HG03342 (cell line): ENCODE measurements around the gene API5.
"Not testable (repeated sequence)": the region's sequence is repeated elsewhere in the genome, so short reads cannot be mapped to it uniquely, and the experiment has no call there.

Source experiments
- ATAC-seq: cut with Tn5 transposase; IDR thresholded peaks from one replicate; pipeline ENCODE4 v1.9.1; 2021; ENCODE audit warnings: mild to moderate bottlenecking, moderate library complexity; ENCODE audit not compliant: unreplicated experiment

API5 gene

DNA sequence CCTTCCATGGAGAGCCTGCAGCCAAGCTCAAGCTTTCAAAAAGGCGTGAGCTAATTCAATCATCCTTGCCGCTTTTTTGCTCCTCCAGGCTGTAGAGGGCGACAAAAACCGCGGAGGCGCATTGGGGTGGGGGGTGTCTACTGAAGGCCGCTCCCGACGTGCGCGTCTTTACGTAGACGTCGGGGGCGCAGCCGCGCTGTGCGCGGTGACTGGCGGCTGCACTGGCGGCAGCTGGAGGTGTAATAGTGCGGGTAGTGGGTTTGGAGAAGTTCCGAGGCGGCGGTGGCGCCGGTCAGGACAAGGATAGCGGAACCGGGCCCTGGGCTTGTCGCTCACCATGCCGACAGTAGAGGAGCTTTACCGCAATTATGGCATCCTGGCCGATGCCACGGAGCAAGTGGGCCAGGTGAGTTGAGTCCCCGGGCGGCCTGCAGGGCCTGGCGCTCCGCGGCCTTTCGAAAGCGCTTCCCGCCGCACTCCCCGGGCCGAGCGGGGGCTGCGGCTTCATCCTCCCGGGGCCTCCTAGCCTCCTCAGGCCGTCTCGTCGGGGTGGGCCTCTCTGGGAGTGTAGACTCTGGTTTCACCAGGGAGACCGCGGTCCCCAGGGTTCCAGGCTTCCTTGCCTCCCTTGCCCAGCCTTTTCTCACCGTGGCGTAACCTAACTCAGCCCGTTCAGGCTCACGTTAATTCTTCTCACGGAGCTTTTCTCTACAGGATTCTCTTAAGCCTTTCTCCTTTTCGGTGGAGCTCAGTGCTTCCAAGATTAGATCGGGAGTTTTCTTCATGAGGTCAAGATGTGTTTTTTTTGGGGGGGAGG is at the start of gene API5:
Gene API5 (plus strand): TSS at position 206 of the 817 bp plus-strand sequence. CDS start 132 bp downstream, at position 338.
- peak; percentile 98 for ATAC-seq

DNA sequence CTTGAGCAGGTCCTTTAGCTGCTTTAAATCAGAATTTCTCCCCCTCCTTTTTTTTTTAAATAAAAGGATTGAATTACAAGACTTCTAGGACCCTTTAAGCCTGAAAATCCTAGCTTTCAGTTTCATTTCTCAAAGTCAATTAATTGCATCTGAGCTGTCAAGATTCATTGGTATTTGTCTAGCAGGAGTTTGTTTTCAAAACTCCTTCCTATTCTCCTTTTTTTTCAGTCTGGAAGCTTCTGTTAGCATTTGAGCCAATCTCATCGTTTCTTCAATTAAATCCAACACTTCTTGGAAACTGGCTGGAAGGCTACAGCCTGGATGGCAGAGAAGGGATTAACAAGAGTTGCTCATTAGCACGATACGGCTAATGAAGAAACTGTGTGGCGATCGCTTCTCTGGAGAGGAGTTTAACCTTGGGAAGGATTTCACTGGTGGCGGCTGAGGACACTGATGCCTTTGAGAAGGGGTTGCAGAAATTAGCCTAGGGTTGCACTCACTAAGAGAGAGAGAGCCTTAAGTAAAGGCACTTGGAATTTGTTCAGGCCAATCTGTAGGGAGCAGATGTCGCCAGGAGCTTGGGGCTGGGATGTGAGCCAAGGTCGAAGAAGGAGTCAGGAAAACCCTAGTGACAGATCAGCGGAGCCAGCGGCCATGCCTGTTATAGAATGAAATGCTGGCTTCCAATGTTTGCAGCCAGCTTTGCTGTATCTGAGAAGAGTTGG is 43.8 kb upstream of the API5 start:
- ATAC-seq = no peak

DNA sequence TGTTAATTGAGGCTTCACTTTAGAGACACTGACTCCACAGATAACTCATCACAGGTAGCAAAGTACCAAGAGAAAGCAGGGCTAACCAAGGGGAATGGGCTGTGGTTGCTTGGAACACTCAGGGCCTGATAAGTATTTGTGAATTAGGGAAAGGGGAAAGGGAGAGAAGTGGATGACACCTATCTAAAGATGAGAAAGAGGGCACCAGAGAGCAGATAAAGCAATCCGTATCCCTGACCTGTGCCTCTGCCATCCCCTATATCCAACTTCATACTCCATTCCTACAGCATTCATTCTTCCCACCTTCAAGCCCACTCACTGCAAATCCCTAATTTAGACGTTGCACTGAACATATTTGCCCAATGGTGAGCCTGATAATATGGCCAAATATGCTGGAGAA is 43.0 kb upstream of the API5 start:
- no peak for ATAC-seq

DNA sequence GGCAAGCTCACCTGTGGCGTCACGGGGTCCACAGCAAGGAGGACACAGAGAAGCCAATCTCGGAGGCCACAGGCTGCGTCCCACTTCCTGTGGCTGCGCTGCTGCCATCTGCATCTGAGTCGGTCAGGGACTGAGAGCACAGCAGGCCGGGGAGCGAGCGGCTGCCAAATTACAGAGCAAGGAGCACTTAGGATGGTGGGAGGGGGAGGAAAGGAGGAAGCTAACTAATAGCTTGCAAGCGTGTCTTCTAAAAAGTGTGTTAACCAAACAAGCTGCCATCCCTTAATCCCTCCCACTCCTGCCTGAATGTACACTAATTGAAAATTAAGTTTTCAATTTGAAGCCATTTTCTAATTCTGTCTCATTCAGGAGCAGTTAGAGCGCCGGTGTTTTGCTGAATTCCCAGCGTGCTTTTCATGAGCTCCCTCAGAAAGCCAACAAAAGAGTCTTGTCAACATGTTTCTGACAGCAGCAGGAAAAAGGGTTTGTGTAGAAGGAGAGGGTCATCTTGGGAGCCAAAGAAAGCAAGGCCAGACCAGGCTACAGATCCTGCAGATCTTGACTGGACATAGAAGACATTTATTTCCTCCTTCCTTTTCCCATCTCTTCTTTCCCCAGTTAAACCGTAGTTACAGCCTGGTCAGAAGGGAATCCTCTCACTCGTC is 42.4 kb upstream of the API5 start:
- ATAC-seq = no peak

DNA sequence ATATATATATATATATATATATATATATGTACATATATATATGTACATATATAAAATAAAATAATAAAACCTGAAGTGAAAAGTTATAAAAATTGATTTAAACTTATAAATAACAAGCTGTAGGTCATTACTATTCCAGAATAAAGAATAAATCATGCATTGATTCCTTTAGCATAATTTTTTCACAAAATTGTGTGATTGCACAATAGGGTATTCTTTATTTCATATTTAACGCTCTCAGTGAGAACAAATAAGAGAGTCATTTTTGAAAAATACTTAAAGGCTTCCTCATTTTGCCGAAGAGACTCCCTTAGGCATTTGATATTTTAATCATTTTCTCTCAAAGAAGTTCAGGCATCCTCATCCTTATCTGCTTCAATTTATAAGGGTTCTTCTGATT is 41.3 kb upstream of the API5 start:
- ATAC-seq = no peak

DNA sequence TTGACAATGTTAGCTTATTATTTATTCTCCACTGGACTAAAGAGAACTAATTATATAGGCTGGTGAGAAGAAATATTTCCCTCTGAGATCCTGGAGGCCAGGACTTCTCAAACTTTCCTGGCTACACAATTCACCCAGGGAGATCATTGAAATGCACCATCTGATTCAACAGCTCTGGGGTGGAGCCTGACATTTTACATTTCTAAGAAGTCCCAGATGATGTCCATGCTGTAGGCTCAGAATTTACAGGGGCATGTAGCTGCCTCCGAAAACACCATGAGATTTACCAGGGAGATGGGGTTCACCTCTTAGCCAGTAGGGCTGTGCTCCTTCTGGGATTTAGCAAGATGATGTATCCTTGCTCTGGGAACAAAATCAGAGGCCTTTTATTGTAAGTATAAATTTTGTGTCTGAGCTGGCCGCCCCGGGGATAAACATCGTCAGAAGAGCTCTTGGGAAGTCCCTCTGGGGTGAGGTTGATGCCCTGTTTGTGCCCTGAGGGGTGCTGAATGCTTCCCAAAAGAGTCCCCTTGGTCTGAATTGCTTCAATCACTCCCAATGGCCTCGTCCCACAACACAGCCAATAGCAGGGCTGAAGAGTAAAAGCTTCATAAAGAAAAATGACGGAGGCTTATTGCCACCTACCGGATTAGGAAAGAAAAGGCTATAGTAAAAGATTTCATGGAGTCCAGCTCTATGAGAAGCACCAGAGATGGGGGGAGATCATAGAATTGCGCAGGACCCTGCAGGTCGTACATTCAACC is 33.4 kb upstream of the API5 start:
- ATAC-seq = no peak

DNA sequence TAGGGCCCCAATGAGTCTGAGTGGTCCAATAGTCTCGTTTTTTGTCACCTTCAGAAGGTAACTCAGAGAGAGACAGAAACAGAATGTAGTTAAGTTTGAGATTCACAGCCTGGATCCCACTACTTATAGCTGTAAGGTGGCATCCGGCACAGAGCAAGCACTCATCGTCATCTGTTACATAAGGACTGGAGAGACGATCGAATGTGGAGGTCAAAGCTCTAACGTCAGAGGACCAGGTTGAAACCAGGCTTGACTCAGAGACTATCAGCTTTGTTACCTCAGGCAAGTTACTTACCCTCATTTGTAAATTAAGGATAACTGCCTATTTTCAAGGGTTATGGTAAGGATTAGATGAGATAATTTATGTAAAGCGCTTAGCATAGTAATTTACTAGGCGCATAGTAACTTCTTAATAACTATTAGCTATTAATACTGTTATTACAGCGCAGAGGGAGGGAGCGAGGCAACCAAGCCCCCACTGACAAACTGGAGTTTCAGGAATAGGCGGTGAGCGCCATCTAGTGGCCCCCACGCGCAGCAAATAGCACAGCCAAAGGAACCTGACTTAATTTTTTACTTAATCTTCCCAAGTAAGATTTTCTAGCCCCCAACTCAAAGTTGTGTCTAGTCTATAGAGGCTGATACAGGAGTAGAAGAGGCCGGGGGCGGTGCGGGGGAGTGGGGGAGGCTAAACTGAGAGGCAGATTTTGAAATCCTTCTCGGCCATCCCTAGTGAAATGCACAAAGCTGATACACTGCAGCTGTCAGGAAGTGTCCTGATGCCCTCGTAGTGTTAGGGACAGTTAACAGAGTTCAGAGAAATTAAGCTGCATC is 29.0 kb upstream of the API5 start:
- ATAC-seq = peak; percentile 76

DNA sequence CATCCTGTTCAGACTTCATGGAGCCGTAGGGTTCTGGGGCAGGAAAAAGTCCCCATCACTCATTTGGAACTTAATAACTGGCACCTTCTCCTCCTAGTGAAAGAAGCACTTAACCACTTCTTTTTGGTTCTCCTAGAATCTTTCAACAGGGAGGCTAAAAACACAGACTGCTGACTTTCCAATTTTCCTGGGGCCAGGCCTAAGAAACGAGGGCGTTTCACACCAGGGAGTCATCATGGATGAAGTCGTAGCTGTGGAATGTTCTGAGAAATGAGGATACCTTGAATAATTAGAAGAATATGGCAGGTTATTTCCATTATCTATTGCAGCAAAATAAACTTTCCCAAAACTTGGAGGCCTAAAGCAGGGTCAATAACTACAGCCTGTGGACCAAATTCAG is 26.0 kb upstream of the API5 start:
- ATAC-seq = no peak

DNA sequence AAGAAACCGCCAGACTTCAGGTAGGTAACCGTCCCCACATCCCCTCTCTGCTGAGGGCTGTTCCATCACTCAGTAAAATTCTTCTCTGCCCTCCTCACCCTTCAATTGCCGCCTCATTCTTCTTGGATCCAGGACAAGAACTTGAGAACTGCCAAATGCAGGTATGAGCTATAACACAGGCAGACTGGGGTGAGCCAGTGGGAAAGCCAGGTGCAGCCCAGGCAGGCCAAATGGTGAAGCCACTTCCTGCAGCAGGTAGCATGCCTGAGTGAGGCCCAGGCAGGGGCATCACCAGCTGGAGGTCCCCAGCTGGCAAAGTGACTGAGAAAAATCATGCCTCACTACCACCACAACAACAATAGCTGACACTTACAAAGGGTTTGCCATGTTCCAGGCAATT is 22.4 kb upstream of the API5 start:
- ATAC-seq = no peak

DNA sequence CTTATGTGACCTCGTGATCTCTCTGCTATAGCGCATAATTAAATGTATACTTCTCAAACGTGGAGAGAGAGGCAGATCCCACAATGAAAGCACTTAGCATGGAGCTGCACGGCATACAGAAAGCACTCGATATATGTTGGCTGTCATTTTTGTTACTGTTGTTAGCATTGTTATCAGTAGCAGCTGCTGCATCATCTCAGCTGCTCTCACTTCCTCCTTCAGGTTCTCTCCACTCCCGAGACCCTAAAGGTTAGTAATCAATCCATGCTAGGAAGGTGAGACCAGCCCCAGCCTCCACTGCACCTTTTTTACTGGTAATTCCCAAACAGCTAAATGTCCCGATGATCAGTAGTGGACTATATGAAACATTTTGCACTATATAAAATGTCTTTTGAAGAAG is 13.4 kb upstream of the API5 start:
- ATAC-seq = no peak

DNA sequence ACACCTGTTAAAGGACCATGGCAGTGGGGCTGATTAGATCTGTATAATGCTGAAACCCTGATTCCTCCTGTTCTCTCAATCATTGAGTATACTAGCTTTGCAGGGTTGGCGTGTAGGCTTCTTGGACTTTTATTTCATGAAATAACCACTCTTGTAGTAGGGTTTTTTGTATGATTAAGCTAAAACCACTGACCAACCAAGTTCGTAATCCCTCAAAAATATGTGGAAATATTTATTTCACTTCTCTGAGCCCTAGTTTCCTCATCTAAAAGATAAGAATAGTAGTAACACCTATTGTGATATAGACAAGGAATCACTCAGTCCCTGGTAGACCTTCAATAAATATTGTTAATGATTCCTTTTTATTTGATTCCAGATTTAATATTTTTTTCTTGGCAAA is 4.2 kb downstream of the API5 start:
- no peak for ATAC-seq

DNA sequence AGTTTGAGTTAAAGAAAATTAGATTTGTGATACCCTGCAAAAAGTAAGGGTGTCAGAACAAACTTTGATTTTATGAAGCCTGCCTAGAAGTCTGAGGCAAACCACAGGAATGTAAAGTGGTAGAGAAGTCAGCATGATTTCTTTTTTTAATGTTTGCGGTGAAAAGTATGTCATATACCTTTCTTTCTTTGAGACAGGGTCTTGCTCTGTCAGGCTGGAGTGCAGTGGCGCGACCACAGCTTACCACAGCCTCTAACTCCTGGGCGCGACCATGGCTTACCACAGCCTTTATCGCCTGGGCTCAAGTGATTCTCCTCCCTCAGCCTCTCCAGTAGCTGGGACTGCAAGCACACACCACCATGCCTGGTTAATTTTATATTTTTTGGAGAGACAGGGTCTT is 4.7 kb downstream of the API5 start:
- no peak for ATAC-seq

DNA sequence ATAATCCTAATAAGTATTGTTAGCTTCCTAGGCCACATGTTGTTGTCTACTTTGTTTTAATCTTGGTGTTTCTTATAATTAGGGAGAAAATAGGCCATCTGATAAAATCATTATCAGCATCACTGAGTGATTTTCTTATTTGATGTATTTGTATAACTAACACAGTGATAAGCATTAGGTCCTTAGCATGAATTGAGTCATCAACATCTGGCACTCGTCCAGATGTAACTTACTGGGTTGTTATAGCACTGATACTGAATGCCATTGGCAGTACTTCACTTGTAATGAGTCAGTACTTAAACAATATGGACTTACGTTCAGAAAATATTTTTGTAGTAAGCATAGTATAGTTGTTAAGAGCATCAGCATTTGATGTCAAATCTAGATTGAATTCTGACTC is 16.2 kb downstream of the API5 start:
- no peak for ATAC-seq

DNA sequence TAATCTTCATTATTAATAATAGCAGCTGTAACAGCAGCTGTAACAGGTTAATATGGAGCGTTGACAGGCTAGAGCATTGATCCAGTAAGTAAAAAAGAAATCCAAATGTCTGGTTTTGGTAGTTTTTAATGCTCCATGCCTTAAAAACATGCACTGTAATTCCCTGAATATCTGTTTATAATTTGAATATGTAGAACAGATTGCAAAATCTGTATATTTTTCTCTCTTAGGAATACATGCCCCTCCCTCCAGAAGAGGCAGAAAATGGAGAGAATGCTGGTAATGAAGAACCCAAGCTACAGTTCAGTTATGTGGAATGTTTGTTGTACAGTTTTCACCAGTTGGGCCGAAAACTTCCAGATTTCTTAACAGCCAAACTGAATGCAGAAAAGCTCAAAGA is 16.7 kb downstream of the API5 start:
- no peak for ATAC-seq

DNA sequence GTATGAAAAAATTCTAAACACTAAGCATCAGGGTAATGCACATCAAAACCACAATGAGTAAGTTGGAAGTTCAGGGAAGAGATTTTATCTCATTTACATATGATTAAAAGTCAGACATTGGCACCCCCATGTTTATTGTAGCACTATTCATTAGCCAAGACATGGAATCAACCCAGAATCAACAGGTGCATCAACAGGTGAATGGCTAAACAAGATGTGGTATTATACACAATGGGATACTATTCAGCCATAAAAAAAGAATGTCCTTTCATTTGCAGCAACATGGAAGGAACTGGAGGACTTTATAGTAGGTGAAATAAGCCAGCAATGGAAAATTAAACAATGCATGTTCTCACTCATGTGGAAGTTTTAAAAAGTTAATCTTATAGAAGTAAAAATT is 29.4 kb downstream of the API5 start:
- no peak for ATAC-seq

DNA sequence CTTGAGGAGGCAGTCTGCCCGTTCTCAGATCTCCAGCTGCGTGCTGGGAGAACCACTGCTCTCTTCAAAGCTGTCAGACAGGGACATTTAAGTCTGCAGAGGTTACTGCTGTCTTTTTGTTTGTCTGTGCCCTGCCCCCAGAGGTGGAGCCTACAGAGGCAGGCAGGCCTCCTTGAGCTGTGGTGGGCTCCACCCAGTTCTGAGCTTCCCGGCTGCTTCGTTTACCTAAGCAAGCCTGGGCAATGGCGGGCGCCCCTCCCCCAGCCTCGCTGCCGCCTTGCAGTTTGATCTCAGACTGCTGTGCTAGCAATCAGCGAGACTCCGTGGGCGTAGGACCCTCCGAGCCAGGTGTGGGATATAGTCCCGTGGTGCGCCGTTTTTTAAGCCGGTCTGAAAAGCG is 39.6 kb downstream of the API5 start:
- not testable (repeated sequence) for ATAC-seq

DNA sequence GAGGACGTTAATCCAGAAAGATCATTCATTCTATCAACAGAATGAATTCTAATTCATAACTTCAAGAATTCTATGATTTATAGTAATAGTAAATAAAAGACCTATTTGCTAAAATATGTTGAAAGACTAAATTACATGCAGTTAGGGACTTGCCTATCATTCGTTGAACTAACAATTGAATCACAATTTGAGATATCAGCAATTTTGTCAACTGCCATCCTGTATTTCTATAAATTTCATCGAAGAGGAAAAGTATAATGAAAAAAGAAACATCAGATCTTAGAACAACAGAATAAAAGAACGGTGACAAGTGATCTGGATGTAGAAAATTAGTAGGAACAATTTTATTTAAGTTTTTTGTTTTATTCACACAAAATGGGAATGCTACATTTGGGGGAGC is 42.5 kb downstream of the API5 start:
- no peak for ATAC-seq

DNA sequence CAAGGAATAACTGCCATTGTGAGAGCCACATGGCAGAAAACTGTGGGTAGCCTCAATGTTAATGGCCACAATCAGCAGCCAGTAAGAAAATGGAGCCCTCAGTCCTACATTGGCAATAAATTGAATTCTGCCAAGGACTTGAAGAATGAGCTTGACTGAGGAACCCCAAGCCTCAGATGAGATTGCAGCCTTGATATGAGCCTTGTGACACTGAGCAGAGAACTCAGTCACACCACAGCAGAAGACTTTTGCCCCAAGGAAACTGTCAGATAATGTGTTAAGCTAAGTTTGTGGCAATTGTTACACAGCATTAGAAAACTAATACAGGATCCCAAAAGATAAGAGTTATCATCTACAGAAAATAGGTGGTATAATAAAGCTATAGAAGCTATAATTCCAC is 44.5 kb downstream of the API5 start:
- no peak for ATAC-seq

DNA sequence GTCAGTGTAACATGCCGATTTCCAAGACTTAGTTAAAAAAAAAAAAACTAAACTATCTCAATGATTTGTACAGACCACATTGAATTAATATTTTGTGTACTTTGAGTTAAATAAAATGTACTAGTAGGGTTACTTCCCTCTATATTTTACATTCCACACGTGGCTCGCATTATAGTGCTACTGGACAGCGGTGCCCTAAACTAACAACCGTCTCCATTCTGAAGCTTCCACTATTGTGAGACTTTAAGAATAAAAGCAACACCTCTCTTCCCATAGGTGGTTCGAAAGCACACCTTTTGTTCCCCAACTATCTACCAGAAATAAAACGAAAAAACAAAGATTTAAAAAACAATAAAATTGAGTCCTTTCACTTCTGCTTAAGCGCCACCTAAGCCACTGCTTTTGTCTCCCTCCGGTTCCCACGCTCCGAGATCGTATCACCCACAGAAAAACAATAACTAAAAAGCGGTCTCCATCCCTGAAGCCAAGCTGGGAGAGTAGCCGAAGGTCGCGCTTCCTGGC is 46.5 kb downstream of the API5 start:
- no peak for ATAC-seq

DNA sequence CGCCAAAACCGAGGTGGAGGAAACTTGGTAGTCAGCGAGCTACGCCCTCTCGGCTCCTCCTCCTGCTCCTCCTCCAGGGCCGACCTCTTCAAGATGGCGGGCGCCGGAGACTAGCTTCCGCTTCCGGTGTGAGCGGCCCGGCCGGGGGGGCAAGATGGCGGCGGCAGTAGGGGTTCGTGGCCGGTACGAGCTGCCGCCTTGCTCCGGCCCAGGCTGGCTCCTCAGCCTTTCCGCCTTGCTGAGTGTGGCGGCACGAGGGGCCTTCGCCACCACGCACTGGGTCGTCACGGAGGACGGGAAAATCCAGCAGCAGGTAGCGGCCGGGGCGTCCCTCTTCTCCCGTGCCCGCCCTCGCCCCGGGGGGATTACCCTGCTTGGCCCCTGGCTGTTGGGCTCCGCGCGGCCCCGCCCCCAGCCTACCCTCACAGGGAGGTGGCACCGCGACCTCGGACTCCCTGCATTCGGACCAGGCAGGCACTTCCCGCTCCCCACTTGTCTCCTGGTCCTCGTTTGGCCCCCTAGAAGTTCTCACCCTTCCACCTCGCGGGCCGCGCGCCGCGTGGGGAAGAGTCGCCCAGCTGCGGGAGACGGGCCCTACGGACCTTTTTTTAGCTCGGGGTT is 47.1 kb downstream of the API5 start, which contains the start of gene TTC17:
Gene TTC17 (plus strand): TSS at position 120 of the 621 bp plus-strand sequence. CDS start 35 bp downstream, at position 155.
- ATAC-seq = peak; percentile 96
